ENCODE results near the gene CFAP61.

The CFAP61 gene

GRCh38 chr20:20399531-20400500 lies 347.5 kb downstream of the CFAP61 start:
- no peak for DNase-seq (ENCODE audit: low spot score)

GRCh38 chr20:20401991-20402390 lies 349.7 kb downstream of the CFAP61 start:
- no peak for DNase-seq (ENCODE audit: low spot score)

- DNase-seq (ENCODE audit: low spot score), result no peak
These were observed 352.3 kb downstream of the CFAP61 start for GRCh38 chr20:20404633-20405032.

GRCh38 chr20:20405623-20406022 lies 353.3 kb downstream of the CFAP61 start:
- no peak for DNase-seq (ENCODE audit: low spot score)

GRCh38 chr20:20406306-20406705 lies 354.0 kb downstream of the CFAP61 start:
- no peak for DNase-seq (ENCODE audit: low spot score)

- DNase-seq (ENCODE audit: low spot score), result no peak
These were observed 355.8 kb downstream of the CFAP61 start for GRCh38 chr20:20407891-20408805.

- no peak for DNase-seq (ENCODE audit: low spot score)
These were observed 357.0 kb downstream of the CFAP61 start for GRCh38 chr20:20409331-20409730.

All from germinal center (tissue), 1 donor.